DND-41 (cell line): Measurements from ENCODE around the gene SERGEF.

ENCODE experiments used
- ATAC-seq: fragments of 200-7000 bp; cut with Tn5 transposase; 3 replicates; pipeline ENCODE4 v1.9.1; 2021; ENCODE audit warnings: low read depth; ENCODE audit not compliant: insufficient read depth
- DNase-seq: peaks from one replicate; pipeline ENCODE4 v3.0.0-alpha.2; 2020
- H2AFZ ChIP-seq: 2 replicates; pipeline ENCODE4 v1.6.0; 2012; ENCODE audit warnings: low read depth, low read length
- H3K27ac ChIP-seq: 2 replicates; pipeline ENCODE4 v1.5.1; 2012; ENCODE audit warnings: low read length, inconsistent platforms
- H3K27me3 ChIP-seq: fragments of 200-600 bp; sonication (generic); 2 replicates; pipeline ENCODE4 v1.6.0; 2012; ENCODE audit warnings: low read length, mild to moderate bottlenecking, inconsistent platforms; ENCODE audit not compliant: insufficient read depth, poor library complexity
- H3K36me3 ChIP-seq: 2 replicates; pipeline ENCODE4 v1.5.1; 2012; ENCODE audit warnings: low read length, inconsistent platforms; ENCODE audit not compliant: insufficient read depth
- H3K4me1 ChIP-seq: 2 replicates; pipeline ENCODE4 v1.5.1; 2012; ENCODE audit warnings: mild to moderate bottlenecking, low read length; ENCODE audit not compliant: insufficient read depth
- H3K4me2 ChIP-seq: 2 replicates; pipeline ENCODE4 v1.6.0; 2012; ENCODE audit warnings: mild to moderate bottlenecking, moderate library complexity, low read length, inconsistent platforms; ENCODE audit not compliant: insufficient read depth
- H3K4me3 ChIP-seq, 2 experiments: fragments of 200-600 bp in 1 of 2; shearing (Covaris generic) in 1 of 2; 2 replicates each; pipeline ENCODE4 v1.5.1; 2012 to 2016; ENCODE audit warnings: inconsistent platforms in 2 of 2, low read length in 2 of 2, mild to moderate bottlenecking in 2 of 2, low read depth in 1 of 2, moderate library complexity in 1 of 2
- H3K79me2 ChIP-seq: 2 replicates; pipeline ENCODE4 v1.6.0; 2012; ENCODE audit warnings: low read length, inconsistent platforms; ENCODE audit not compliant: insufficient read depth
- H3K9ac ChIP-seq: 2 replicates; pipeline ENCODE4 v1.6.0; 2012; ENCODE audit warnings: low read depth, mild to moderate bottlenecking, inconsistent platforms, low read length, moderate library complexity
- H3K9me3 ChIP-seq: 2 replicates; pipeline ENCODE4 v1.5.1; 2012; ENCODE audit warnings: low read length, moderate library complexity, mild to moderate bottlenecking, inconsistent platforms; ENCODE audit not compliant: insufficient read depth, severe bottlenecking
- H4K20me1 ChIP-seq: 2 replicates; pipeline ENCODE4 v1.6.0; 2012; ENCODE audit warnings: low read length; ENCODE audit not compliant: insufficient read depth
- CTCF ChIP-seq: IDR thresholded peaks from 2 replicates; pipeline ENCODE4 v1.5.1; 2012; ENCODE audit warnings: borderline replicate concordance, low read length, moderate library complexity, mild to moderate bottlenecking; ENCODE audit not compliant: poor library complexity, severe bottlenecking; ENCODE audit errors: extremely low read depth
- EZH2 ChIP-seq: IDR thresholded peaks from 3 replicates; pipeline ENCODE4 v1.6.1; 2012; ENCODE audit warnings: borderline replicate concordance, low read depth, mild to moderate bottlenecking, moderate library complexity, low read length, inconsistent platforms; ENCODE audit not compliant: severe bottlenecking

The SERGEF gene

GRCh38 chr11:18027475-18027874 lies 14.6 kb upstream of the SERGEF start:
- H3K27me3 ChIP-seq = no peaks in the 10 kb centered on the region
- no peak overlapping the region for H3K9ac ChIP-seq
- no peak for TF ChIP-seq EZH2
- no peak for ATAC-seq
- no peaks in the 10 kb centered on the region for H4K20me1 ChIP-seq
- H3K27ac ChIP-seq = no peak overlapping the region
- no peaks in the 10 kb centered on the region for H3K9me3 ChIP-seq
- DNase-seq = no peak
- no peaks in the 10 kb centered on the region for H3K36me3 ChIP-seq
- H3K4me3 ChIP-seq = no peak overlapping the region
- H2AFZ ChIP-seq = no peak overlapping the region
- H3K4me2 ChIP-seq = no peak overlapping the region
- H3K79me2 ChIP-seq = no peaks in the 10 kb centered on the region
- peaks cover 8% of the 10 kb centered on the region; the same call in 1 of the 2 replicates for H3K4me1 ChIP-seq

- no peak overlapping the region for H3K9ac ChIP-seq
- ATAC-seq = no peak
- TF ChIP-seq CTCF (no peak), EZH2 (no peak)
- H3K9me3 ChIP-seq = no peaks in the 10 kb centered on the region
- no peaks in the 10 kb centered on the region for H3K27me3 ChIP-seq
- 0 out of 2 replicates have a peak, but pooled peaks cover under 1% of the 10 kb centered on the region for H3K4me1 ChIP-seq
- no peak for DNase-seq
- H3K27ac ChIP-seq = no peak overlapping the region
- no peak overlapping the region for H3K4me2 ChIP-seq
- H3K79me2 ChIP-seq = no peaks in the 10 kb centered on the region
- no peaks in the 10 kb centered on the region for H4K20me1 ChIP-seq
- no peaks in the 10 kb centered on the region for H3K36me3 ChIP-seq
- no peak overlapping the region for H3K4me3 ChIP-seq
- H2AFZ ChIP-seq = no peak overlapping the region
Observed at GRCh38 chr11:18022419-18022818, 9.6 kb upstream of the SERGEF start.

GRCh38 chr11:18019650-18020049 lies 6.8 kb upstream of the SERGEF start:
- no peak for ATAC-seq
- H3K4me1 ChIP-seq = peaks cover 2% of the 10 kb centered on the region; the same call in 1 of the 2 replicates
- H3K4me2 ChIP-seq = no peak overlapping the region
- no peaks in the 10 kb centered on the region for H3K9me3 ChIP-seq
- H3K27me3 ChIP-seq = no peaks in the 10 kb centered on the region
- H2AFZ ChIP-seq = no peak overlapping the region
- no peak overlapping the region for H3K9ac ChIP-seq
- H3K36me3 ChIP-seq = no peaks in the 10 kb centered on the region
- no peak for TF ChIP-seq CTCF
- no peak for TF ChIP-seq EZH2
- no peak overlapping the region for H3K27ac ChIP-seq
- no peaks in the 10 kb centered on the region for H3K79me2 ChIP-seq
- H4K20me1 ChIP-seq = no peaks in the 10 kb centered on the region
- no peak overlapping the region for H3K4me3 ChIP-seq
- DNase-seq = no peak

GRCh38 chr11:18016789-18017188 lies 3.9 kb upstream of the SERGEF start:
- no peak overlapping the region for H3K4me3 ChIP-seq
- H2AFZ ChIP-seq = no peak overlapping the region
- no peaks in the 10 kb centered on the region for H4K20me1 ChIP-seq
- DNase-seq = no peak
- peaks cover 24% of the 10 kb centered on the region for H3K4me1 ChIP-seq
- no peak overlapping the region for H3K4me2 ChIP-seq
- H3K27me3 ChIP-seq = no peaks in the 10 kb centered on the region
- H3K79me2 ChIP-seq = peaks cover 8% of the 10 kb centered on the region
- H3K9ac ChIP-seq = no peak overlapping the region
- H3K27ac ChIP-seq = no peak overlapping the region
- H3K9me3 ChIP-seq = no peaks in the 10 kb centered on the region
- TF ChIP-seq EZH2 (no peak), CTCF (no peak)
- H3K36me3 ChIP-seq = no peaks in the 10 kb centered on the region
- no peak for ATAC-seq
